Esophagus muscularis mucosa (tissue), 4 donors: Measurements from ENCODE around the gene CACYBP. TPM values are rescaled to one million over a fixed set of nuclear protein-coding genes. Genes with fewer than 3 reads are reported as not detected.
A peak's percentile ranks its signal among the peaks of the same experiment; 100 is the strongest.

Experiments used
- DNase-seq: peaks from one replicate; pipeline ENCODE4 v3.0.0-alpha.2; 2017; ENCODE audit errors: extremely low spot score
- H3K27ac ChIP-seq, 4 donors: fragments of 200-600 bp; sonication (generic); replicated peaks in 1 of 4; 1 replicate in 3 of 4; 2 replicates in 1 of 4; pipeline ENCODE4 v1.5.1; 2016 to 2019; ENCODE audit warnings: mild to moderate bottlenecking in 1 of 4
- H3K27me3 ChIP-seq, 4 donors: fragments of 200-600 bp; sonication (generic); one replicate each; pipeline versions ENCODE4 v1.5.1 to v1.6.0; 2016 to 2019
- H3K36me3 ChIP-seq, 4 donors: fragments of 200-600 bp; sonication (generic); one replicate each; pipeline ENCODE4 v1.5.1; 2016 to 2019
- H3K4me1 ChIP-seq, 4 donors: fragments of 200-600 bp; sonication (generic); one replicate each; pipeline ENCODE4 v1.5.1; 2016 to 2019
- H3K4me3 ChIP-seq, 4 donors: fragments of 200-600 bp; sonication (generic); 1 replicate in 2 of 4; 2 replicates in 2 of 4; pipeline ENCODE4 v1.5.1; 2016 to 2019; ENCODE audit warnings: mild to moderate bottlenecking in 4 of 4, moderate library complexity in 1 of 4
- H3K9me3 ChIP-seq, 4 donors: fragments of 200-600 bp; sonication (generic); 1 replicate in 3 of 4; 2 replicates in 1 of 4; pipeline ENCODE4 v1.5.1; 2016 to 2019
- CTCF ChIP-seq, 3 experiments: fragments of 200-600 bp in 2 of 3; fragments of 450-650 bp in 1 of 3; sonication (generic) in 2 of 3; IDR thresholded peaks; one replicate each; pipeline ENCODE4 v1.5.1; 2017 to 2019; ENCODE audit warnings: antibody characterized with exemption in 3 of 3, mild to moderate bottlenecking in 2 of 3, moderate library complexity in 1 of 3
- EP300 ChIP-seq: sonication (generic); formaldehyde crosslinking; IDR thresholded peaks from one replicate; pipeline ENCODE4 v1.6.1; 2017; ENCODE audit warnings: antibody characterized with exemption
- POLR2A ChIP-seq: fragments of 450-650 bp; IDR thresholded peaks from one replicate; pipeline ENCODE4 v1.6.1; 2017; ENCODE audit warnings: antibody characterized with exemption, moderate library complexity, mild to moderate bottlenecking, low read depth
- POLR2AphosphoS5 ChIP-seq, 2 donors: sonication (generic); formaldehyde crosslinking; IDR thresholded peaks; one replicate each; pipeline ENCODE4 v1.6.1; 2017; ENCODE audit warnings: antibody characterized with exemption in 2 of 2
- WGBS: methylation state at CpG from one replicate; pipeline ENCODE4 v1.1.5; 2018; 5-methylcytosine and 5-hydroxymethylcytosine counted together
- intact Hi-C: fragments of 100-400 bp; cut with DNase I; formaldehyde crosslinking; loops from one replicate; pipeline ENCODE4 v1.15.1; 2023
- total RNA-seq, 4 donors: library from RNA; depleted of rRNA; stranded (reverse); fragments of >200 nt; gene quantifications; one replicate each; pipeline versions ENCODE4 v1.1.0 to v1.2.1, GENCODE V29; 2016

Gene CACYBP
- total RNA-seq, 4 donors from 2014 or later, result 48.5 to 125 (median 94.7) TPM

GRCh38 chr1:174971902-174972301 lies 27.8 kb upstream of the CACYBP start:
- Histone ChIP-seq H3K27me3 (no peaks in the 10 kb centered on the region), H3K27ac (no peak overlapping the region), H3K4me1 (peaks cover 0 to 48% (median 30%) of the 10 kb centered on the region in 4 donors), H3K36me3 (peaks cover 0 to 13% (median 0%) of the 10 kb centered on the region in 4 donors), H3K9me3 (no peaks in the 10 kb centered on the region), H3K4me3 (no peak overlapping the region)
- intact Hi-C loops, result no loop called here
- TF ChIP-seq EP300 (no peak), POLR2A (no peak), CTCF (IDR thresholded peaks at IDR 0.05) (no peak), POLR2AphosphoS5 (IDR thresholded peaks at IDR 0.05) (no peak)
- DNase-seq, result no peak
- WGBS, result 75% methylated on average over 2 of the region's 2 CpGs

- no peaks in the 10 kb centered on the region for H3K27me3 ChIP-seq
- H3K9me3 ChIP-seq, result no peaks in the 10 kb centered on the region
- no peak overlapping the region for H3K27ac ChIP-seq
- H3K36me3 ChIP-seq, result peaks cover 0 to 19% (median 14%) of the 10 kb centered on the region in 4 donors
- H3K4me3 ChIP-seq, result no peak overlapping the region
- intact Hi-C loops, result no loop called here
- 59% methylated on average over 2 of the region's 2 CpGs for WGBS
- no peak for TF ChIP-seq POLR2AphosphoS5 (IDR thresholded peaks at IDR 0.05)
- no peak for TF ChIP-seq POLR2A
- no peak for TF ChIP-seq CTCF (IDR thresholded peaks at IDR 0.05)
- no peak for TF ChIP-seq EP300
- DNase-seq, result no peak
- peaks cover 0 to 28% (median 22%) of the 10 kb centered on the region in 4 donors for H3K4me1 ChIP-seq
These were observed 25.0 kb upstream of the CACYBP start for GRCh38 chr1:174974711-174975119.

GRCh38 chr1:174975764-174976163 lies 24.0 kb upstream of the CACYBP start:
- WGBS, result 75% methylated on average over 1 of the region's 1 CpG
- no peaks in the 10 kb centered on the region for H3K9me3 ChIP-seq
- H3K27ac ChIP-seq, result peak overlapping the region in 3 of 4 donors; percentile 1 to 15 (median 9)
- peaks cover 0 to 28% (median 22%) of the 10 kb centered on the region in 4 donors for H3K4me1 ChIP-seq
- DNase-seq, result no peak
- H3K27me3 ChIP-seq, result no peaks in the 10 kb centered on the region
- H3K4me3 ChIP-seq, result no peak overlapping the region
- TF ChIP-seq POLR2A (no peak), POLR2AphosphoS5 (IDR thresholded peaks at IDR 0.05) (no peak), CTCF (IDR thresholded peaks at IDR 0.05) (no peak), EP300 (no peak)
- H3K36me3 ChIP-seq, result peaks cover 0 to 19% (median 14%) of the 10 kb centered on the region in 4 donors
- intact Hi-C loops, result no loop called here

- peaks cover 0 to 19% (median 14%) of the 10 kb centered on the region in 4 donors for H3K36me3 ChIP-seq
- H3K9me3 ChIP-seq, result no peaks in the 10 kb centered on the region
- peaks cover 0 to 28% (median 22%) of the 10 kb centered on the region in 4 donors for H3K4me1 ChIP-seq
- H3K27me3 ChIP-seq, result no peaks in the 10 kb centered on the region
- WGBS, result 72% methylated on average over 4 of the region's 4 CpGs
- no peak for DNase-seq
- no peak overlapping the region for H3K4me3 ChIP-seq
- intact Hi-C loops, result no loop called here
- peak overlapping the region in 2 of 4 donors; percentile 31 to 38 for H3K27ac ChIP-seq
- TF ChIP-seq EP300, result no peak
- TF ChIP-seq CTCF (IDR thresholded peaks at IDR 0.05), result no peak
- no peak for TF ChIP-seq POLR2A
- no peak for TF ChIP-seq POLR2AphosphoS5 (IDR thresholded peaks at IDR 0.05)
These were observed 23.2 kb upstream of the CACYBP start for GRCh38 chr1:174976436-174977108.
